Progenitor cell of endocrine pancreas (in vitro differentiated cells): ENCODE results near the gene SH3BP5L. TPM values are rescaled to one million over a fixed set of nuclear protein-coding genes. Genes with fewer than 3 reads are reported as not detected.

Experiments
- DNase-seq: peaks from one replicate; pipeline ENCODE4 v3.0.0; 2021; ENCODE audit warnings: low spot score; ENCODE audit not compliant: unreplicated experiment
- H3K27ac Mint-ChIP-seq: 2 replicates; pipeline ENCODE4 v1.8.0; 2021; ENCODE audit warnings: mild to moderate bottlenecking, moderate library complexity, mixed read lengths
- H3K27me3 Mint-ChIP-seq: 2 replicates; pipeline ENCODE4 v1.8.0; 2021; ENCODE audit warnings: mixed read lengths
- H3K36me3 Mint-ChIP-seq: 2 replicates; pipeline ENCODE4 v1.8.0; 2022; ENCODE audit warnings: mixed read lengths; ENCODE audit not compliant: insufficient read depth
- H3K4me1 Mint-ChIP-seq: 2 replicates; pipeline ENCODE4 v1.8.0; 2021; ENCODE audit warnings: low read depth, mixed read lengths
- H3K4me3 Mint-ChIP-seq: 2 replicates; pipeline ENCODE4 v1.8.0; 2021; ENCODE audit warnings: low read depth, mild to moderate bottlenecking, moderate library complexity, mixed read lengths
- H3K9me3 Mint-ChIP-seq: 2 replicates; pipeline ENCODE4 v1.8.0; 2021; ENCODE audit warnings: low read depth, mixed read lengths
- total RNA-seq: library from RNA; stranded (reverse); gene quantifications from 2 replicates; pipeline ENCODE4 v1.2.1, GENCODE V29; 2021
- TF ChIP-seq, protein P1 (sequence below): fragments of 200-600 bp; sonication (generic); IDR thresholded peaks from one replicate; pipeline ENCODE4 v1.5.0; 2021; ENCODE audit warnings: antibody characterized with exemption, mild to moderate bottlenecking; ENCODE audit not compliant: unreplicated experiment

Gene SH3BP5L
- total RNA-seq, 1 donor from 2014 or later, result 32.5 TPM

DNA sequence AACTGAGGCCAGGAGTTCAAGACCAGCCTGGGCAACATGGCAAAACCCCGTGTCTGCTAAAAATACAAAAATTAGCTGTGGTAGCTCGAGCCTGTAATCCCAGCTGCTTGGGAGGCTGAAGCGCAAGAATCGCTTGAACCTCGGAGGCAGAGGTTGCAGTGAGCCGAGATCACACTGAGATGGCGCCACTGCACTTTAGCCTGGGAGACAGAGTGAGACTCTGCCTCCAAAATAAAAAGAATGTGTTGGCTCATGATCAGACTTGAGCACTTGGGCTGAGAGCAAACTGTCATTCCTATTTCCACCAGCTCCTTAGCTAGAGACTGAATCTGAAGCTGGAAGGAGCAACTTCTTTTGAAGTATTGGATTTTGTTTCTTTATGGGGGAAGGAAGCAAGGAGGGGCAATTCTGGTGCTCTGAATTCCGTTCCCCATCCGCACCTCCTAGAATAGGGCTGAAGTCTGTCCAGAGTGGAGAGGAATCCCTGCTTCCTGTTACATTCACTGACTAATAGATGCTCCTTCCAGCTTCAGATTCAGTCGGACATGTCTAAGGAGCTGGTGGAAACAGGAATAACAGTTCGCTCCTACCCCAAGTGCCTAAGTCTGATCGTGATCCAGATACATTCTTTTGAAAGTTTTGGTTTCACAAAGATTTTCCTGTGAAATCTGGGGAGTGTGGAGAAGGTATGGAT is 16.1 kb upstream of the SH3BP5L start:
- Mint-ChIP-seq H3K4me1 (peaks cover 10% of the 10 kb centered on the region), H3K9me3 (no peaks in the 10 kb centered on the region), H3K4me3 (no peak overlapping the region), H3K36me3 (peaks cover 4% of the 10 kb centered on the region), H3K27ac (no peak overlapping the region), H3K27me3 (no peaks in the 10 kb centered on the region)
- DNase-seq, result no peak
- TF ChIP-seq, protein P1, sequence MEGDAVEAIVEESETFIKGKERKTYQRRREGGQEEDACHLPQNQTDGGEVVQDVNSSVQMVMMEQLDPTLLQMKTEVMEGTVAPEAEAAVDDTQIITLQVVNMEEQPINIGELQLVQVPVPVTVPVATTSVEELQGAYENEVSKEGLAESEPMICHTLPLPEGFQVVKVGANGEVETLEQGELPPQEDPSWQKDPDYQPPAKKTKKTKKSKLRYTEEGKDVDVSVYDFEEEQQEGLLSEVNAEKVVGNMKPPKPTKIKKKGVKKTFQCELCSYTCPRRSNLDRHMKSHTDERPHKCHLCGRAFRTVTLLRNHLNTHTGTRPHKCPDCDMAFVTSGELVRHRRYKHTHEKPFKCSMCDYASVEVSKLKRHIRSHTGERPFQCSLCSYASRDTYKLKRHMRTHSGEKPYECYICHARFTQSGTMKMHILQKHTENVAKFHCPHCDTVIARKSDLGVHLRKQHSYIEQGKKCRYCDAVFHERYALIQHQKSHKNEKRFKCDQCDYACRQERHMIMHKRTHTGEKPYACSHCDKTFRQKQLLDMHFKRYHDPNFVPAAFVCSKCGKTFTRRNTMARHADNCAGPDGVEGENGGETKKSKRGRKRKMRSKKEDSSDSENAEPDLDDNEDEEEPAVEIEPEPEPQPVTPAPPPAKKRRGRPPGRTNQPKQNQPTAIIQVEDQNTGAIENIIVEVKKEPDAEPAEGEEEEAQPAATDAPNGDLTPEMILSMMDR, result peak; percentile 57

DNA sequence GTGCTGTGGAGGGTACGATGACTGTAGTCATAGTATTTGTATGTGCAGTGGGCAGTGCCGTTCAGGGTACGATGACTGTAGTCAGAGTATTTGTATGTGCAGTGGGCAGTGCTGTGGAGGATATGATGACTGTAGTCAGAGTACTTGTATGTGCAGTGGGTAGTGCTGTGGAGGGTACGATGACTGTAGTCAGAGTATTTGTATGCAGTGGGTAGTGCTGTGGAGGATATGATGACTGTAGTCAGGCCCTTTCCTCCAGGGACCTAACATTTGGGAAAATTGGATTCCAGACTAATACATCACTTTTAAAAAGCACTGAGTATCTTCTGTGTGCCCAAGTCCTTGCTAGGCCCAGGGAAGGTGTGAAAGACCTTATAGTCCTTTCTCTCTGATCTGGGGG is 15.2 kb upstream of the SH3BP5L start:
- H3K9me3 Mint-ChIP-seq, result no peaks in the 10 kb centered on the region
- H3K4me3 Mint-ChIP-seq, result no peak overlapping the region
- no peaks in the 10 kb centered on the region for H3K27me3 Mint-ChIP-seq
- peaks cover 2% of the 10 kb centered on the region for H3K36me3 Mint-ChIP-seq
- H3K4me1 Mint-ChIP-seq, result peaks cover 10% of the 10 kb centered on the region
- no peak for DNase-seq
- TF ChIP-seq, protein P1, result no peak
- no peak overlapping the region for H3K27ac Mint-ChIP-seq

DNA sequence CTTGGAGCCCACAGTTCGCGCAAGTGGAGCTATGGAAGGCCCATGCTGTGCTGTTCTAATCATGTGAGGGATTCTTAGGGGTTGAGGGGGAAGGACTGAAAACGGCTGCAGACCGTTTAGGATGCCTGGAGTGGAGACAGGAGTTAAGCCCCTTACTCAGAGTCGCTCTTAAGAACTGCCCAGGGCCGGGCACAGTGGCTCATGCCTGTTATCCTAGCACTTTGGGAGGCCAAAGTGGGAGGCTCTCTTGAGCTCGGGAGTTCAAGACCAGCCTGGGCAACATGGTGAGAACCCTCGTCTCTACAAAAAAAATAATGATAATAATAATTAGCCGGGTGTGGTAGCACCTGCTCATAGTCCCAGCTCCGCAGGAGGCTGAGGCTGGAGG is 13.4 kb upstream of the SH3BP5L start:
- peaks cover 10% of the 10 kb centered on the region for H3K4me1 Mint-ChIP-seq
- H3K9me3 Mint-ChIP-seq, result no peaks in the 10 kb centered on the region
- H3K4me3 Mint-ChIP-seq, result no peak overlapping the region
- peak overlapping the region; percentile 99 for H3K27ac Mint-ChIP-seq
- no peaks in the 10 kb centered on the region for H3K27me3 Mint-ChIP-seq
- no peak for DNase-seq
- H3K36me3 Mint-ChIP-seq, result no peaks in the 10 kb centered on the region
- TF ChIP-seq, protein P1, result no peak

DNA sequence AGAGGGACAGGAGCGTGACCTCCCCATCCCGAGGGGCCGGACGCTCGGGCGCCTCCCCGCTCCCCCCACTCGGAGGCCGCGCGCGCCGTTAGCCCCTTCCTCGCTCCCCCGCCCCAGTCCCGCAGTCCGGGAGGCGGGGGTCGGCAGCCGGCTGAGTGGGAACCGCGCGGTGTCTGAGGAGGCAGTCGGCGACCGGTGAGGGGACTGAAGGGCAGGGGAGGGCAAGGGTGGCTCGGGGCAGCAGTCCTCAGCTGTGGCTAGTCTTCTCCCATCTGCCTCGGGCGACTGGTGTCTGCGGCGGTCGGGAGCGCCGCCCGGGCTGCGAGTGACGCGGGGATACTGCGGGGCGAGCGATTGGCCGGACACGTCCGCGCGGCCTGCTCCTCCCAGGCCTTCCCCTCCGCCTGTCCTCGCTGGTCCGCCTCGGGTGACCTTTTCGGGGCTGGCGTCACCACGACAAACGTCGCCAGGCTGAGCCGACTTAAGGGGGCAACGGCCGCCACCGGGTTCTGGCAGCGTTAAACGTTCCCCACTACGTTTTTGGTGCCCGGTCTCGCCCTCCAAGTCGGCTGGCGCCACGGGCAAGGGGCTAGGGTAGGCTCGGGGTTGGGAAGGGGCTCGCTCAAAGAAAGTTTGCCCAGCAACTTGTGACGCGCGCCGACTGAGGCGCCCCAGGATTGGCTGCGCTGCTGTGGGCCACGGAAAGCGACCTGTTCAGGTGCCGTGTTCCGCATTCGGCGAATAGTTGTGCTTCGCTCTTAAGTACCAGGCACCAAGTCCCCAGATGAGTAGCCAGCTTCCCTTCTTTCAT is 12.8 kb upstream of the SH3BP5L start:
- H3K27ac Mint-ChIP-seq, result peak overlapping the region; percentile 99
- TF ChIP-seq, protein P1, result no peak
- H3K9me3 Mint-ChIP-seq, result no peaks in the 10 kb centered on the region
- peaks cover 3% of the 10 kb centered on the region for H3K27me3 Mint-ChIP-seq
- DNase-seq, result peak; percentile 89
- H3K4me3 Mint-ChIP-seq, result no peak overlapping the region
- no peaks in the 10 kb centered on the region for H3K36me3 Mint-ChIP-seq
- H3K4me1 Mint-ChIP-seq, result peaks cover 10% of the 10 kb centered on the region

DNA sequence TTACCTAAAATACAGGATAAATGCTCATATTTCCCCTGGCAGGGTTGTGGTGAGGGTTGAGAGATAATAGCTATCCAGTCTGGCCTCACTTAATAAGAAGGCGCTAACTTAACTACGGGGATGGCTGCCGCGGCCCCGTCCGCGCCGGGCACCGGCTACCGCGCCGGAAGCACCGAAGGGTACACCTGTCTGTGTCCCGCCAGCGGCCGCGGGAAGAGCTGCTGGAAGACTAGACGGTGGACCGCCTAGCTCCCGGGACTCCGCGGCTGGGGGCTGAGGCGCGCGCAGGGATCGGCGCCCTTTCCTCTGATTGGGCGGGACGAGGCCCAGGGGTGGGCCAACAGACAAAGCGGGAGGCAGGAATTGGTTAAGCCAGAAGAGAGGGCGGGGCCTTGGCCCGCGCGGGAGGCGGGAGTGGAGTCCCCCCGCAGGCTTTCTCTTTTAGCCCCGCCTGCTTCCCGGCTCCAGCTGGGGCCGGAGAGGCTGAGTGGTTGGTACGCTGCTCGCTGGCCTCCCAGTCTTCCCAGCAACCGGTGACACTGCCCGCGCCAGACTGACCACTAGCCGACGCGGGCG is 12.2 kb upstream of the SH3BP5L start, which contains the start of gene ZNF672:
Gene ZNF672 (plus strand): TSS at position 444 of the 576 bp plus-strand sequence. CDS start 9,051 bp downstream, outside the sequence.
- no peaks in the 10 kb centered on the region for H3K9me3 Mint-ChIP-seq
- peak; percentile 95 for DNase-seq
- H3K4me3 Mint-ChIP-seq, result no peak within 1 kb of the TSS
- H3K27me3 Mint-ChIP-seq, result peaks cover 5% of the 10 kb centered on the region
- H3K36me3 Mint-ChIP-seq, result no peaks in the 10 kb centered on the region
- TF ChIP-seq, protein P1, result no peak
- H3K27ac Mint-ChIP-seq, result peak within 1 kb of the TSS; percentile 99
- H3K4me1 Mint-ChIP-seq, result peaks cover 10% of the 10 kb centered on the region
